HepG2 (cell line): ENCODE measurements around the gene RABEP1. TPM values are rescaled to one million over a fixed set of nuclear protein-coding genes. Genes with fewer than 3 reads are reported as not detected.
A peak's percentile ranks its signal among the peaks of the same experiment; 100 is the strongest.

Source experiments
- ASH2L ChIP-seq: fragments of 300-600, 200-600 bp; sonication (generic); IDR thresholded peaks from 2 replicates; pipeline ENCODE4 v1.7.0; 2017; ENCODE audit warnings: low read depth, mild to moderate bottlenecking, moderate library complexity, mixed read lengths, low read length; ENCODE audit not compliant: insufficient read length
- BHLHE40 ChIP-seq: IDR thresholded peaks from 2 replicates; pipeline ENCODE4 v1.6.1; 2011; ENCODE audit warnings: low read length, improper control_type of control experiment
- FOXA3 ChIP-seq: IDR thresholded peaks from 2 replicates; pipeline ENCODE4 v1.6.1; 2016; ENCODE audit warnings: missing genetic modification reagents, missing compliant biosample characterization
- FOXO1 ChIP-seq: sonication (generic); formaldehyde crosslinking; IDR thresholded peaks from 2 replicates; pipeline ENCODE4 v1.4.0; 2020; ENCODE audit warnings: missing genetic modification reagents
- KAT7 ChIP-seq: IDR thresholded peaks from 2 replicates; pipeline ENCODE4 v1.6.1; 2018; ENCODE audit warnings: borderline replicate concordance, missing compliant biosample characterization
- KLF12 ChIP-seq: sonication (generic); formaldehyde crosslinking; IDR thresholded peaks from 2 replicates; pipeline ENCODE4 v1.4.0; 2020; ENCODE audit warnings: missing genetic modification reagents, borderline replicate concordance
- KMT2B ChIP-seq: IDR thresholded peaks from 2 replicates; pipeline ENCODE4 v1.6.1; 2016; ENCODE audit warnings: missing genetic modification reagents, missing compliant biosample characterization
- PHF8 ChIP-seq: sonication (generic); formaldehyde crosslinking; IDR thresholded peaks from 2 replicates; pipeline ENCODE4 v1.5.0; 2020; ENCODE audit warnings: missing genetic modification reagents
- PTBP1 ChIP-seq: fragments of 200-400 bp; formaldehyde crosslinking; IDR thresholded peaks from 2 replicates; pipeline ENCODE4 v1.6.1; 2018; ENCODE audit warnings: low read length, low read depth; ENCODE audit not compliant: poor library complexity, severe bottlenecking
- TEAD3 ChIP-seq: optimal IDR thresholded peaks from 2 replicates; pipeline ENCODE3; 2016; ENCODE audit warnings: borderline replicate concordance
- ZMYM4 ChIP-seq: sonication (generic); formaldehyde crosslinking; IDR thresholded peaks from 2 replicates; pipeline ENCODE4 v1.8.1; 2023; ENCODE audit warnings: mild to moderate bottlenecking, missing genetic modification reagents
- ZNF550 ChIP-seq: sonication (generic); formaldehyde crosslinking; IDR thresholded peaks from 2 replicates; pipeline ENCODE4 v1.4.0; 2020; ENCODE audit warnings: mild to moderate bottlenecking, missing genetic modification reagents, borderline replicate concordance
- ZNF598 ChIP-seq: sonication (generic); formaldehyde crosslinking; IDR thresholded peaks from 2 replicates; pipeline ENCODE4 v1.5.1; 2020; ENCODE audit warnings: mild to moderate bottlenecking, missing genetic modification reagents, borderline replicate concordance
- polyA plus RNA-seq, 8 experiments: library from polyadenylated mRNA; depleted of rRNA in 3 of 8; stranded (reverse) in 7 of 8; unstranded in 1 of 8; fragments of >200 nt; fragmentation: Illumina TruSeq in 4 of 8; extraction: Trizol in 4 of 8; gene quantifications; 2 replicates each; pipeline versions ENCODE4 v1.2.1 to v1.2.3, GENCODE V29; 2011 to 2016; ENCODE audit warnings: low read depth in 4 of 8, missing spikeins in 1 of 8, mixed read lengths in 1 of 8; ENCODE audit not compliant: insufficient read depth in 1 of 8
- total RNA-seq, 5 experiments: library from RNA; depleted of rRNA; stranded (reverse); fragments of >200 nt; fragmentation: Illumina TruSeq; extraction: Trizol; gene quantifications; 2 replicates each; pipeline ENCODE4 v1.2.3, GENCODE V29; 2016; ENCODE audit warnings: low read depth in 1 of 5
- TF ChIP-seq, protein P1 (sequence below): sonication (generic); formaldehyde crosslinking; IDR thresholded peaks from 2 replicates; pipeline ENCODE4 v1.4.0; 2020; ENCODE audit warnings: missing genetic modification reagents
- TF ChIP-seq, protein P2 (sequence below), 2 experiments: sonication (generic) in 1 of 2; formaldehyde crosslinking in 1 of 2; IDR thresholded peaks; 2 replicates each; pipeline versions ENCODE4 v1.4.0 to v1.6.1; 2016 to 2020; ENCODE audit warnings: borderline replicate concordance in 1 of 2, low read depth in 1 of 2, mild to moderate bottlenecking in 1 of 2, missing genetic modification reagents in 1 of 2
- TF ChIP-seq, protein P3 (sequence below): sonication (generic); formaldehyde crosslinking; IDR thresholded peaks from 2 replicates; pipeline ENCODE4 v1.4.0; 2020; ENCODE audit warnings: mild to moderate bottlenecking, missing genetic modification reagents
- TF ChIP-seq, protein P4 (sequence below): sonication (generic); formaldehyde crosslinking; IDR thresholded peaks from 2 replicates; pipeline ENCODE4 v1.8.0; 2022; ENCODE audit warnings: missing genetic modification reagents, mild to moderate bottlenecking, moderate library complexity, borderline replicate concordance

Gene RABEP1
- total and polyA plus RNA-seq, 2 of the 13 experiments (the other 11 are each of a cell fraction or from before 2014, with no cell fraction given): 13.7 to 41.5 TPM

DNA sequence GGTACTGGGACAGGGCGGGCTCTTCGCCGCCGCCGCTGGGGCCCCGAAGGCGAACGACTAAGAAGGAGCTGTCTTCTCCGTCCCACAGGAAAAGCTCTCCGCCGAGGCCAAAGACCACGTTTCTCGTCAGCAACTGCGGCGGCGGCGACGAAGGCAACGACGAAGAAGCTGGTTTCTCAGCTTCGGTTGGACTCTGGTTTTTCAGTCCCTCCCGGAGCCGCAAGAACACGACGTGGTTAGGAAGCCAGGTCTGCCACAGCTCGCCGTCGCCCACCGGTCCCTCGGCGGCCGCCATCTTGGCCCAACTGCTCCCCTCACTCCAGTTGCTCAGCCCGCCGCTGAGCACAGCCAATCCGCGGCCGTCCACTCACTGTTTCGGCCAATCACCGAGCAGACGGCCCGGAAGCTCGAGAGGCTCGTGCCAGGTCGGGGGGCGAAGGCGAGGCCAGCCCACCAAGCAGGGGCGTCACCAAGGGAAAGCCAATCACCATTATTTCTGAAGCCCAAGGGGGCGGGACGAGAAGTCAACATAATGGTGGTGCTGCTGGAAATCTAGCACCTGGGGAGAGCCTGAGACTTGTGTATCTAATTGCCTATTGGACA, 137.4 kb downstream of the RABEP1 start, which contains the start of gene NUP88 (continued):
- TF ChIP-seq, protein P1, sequence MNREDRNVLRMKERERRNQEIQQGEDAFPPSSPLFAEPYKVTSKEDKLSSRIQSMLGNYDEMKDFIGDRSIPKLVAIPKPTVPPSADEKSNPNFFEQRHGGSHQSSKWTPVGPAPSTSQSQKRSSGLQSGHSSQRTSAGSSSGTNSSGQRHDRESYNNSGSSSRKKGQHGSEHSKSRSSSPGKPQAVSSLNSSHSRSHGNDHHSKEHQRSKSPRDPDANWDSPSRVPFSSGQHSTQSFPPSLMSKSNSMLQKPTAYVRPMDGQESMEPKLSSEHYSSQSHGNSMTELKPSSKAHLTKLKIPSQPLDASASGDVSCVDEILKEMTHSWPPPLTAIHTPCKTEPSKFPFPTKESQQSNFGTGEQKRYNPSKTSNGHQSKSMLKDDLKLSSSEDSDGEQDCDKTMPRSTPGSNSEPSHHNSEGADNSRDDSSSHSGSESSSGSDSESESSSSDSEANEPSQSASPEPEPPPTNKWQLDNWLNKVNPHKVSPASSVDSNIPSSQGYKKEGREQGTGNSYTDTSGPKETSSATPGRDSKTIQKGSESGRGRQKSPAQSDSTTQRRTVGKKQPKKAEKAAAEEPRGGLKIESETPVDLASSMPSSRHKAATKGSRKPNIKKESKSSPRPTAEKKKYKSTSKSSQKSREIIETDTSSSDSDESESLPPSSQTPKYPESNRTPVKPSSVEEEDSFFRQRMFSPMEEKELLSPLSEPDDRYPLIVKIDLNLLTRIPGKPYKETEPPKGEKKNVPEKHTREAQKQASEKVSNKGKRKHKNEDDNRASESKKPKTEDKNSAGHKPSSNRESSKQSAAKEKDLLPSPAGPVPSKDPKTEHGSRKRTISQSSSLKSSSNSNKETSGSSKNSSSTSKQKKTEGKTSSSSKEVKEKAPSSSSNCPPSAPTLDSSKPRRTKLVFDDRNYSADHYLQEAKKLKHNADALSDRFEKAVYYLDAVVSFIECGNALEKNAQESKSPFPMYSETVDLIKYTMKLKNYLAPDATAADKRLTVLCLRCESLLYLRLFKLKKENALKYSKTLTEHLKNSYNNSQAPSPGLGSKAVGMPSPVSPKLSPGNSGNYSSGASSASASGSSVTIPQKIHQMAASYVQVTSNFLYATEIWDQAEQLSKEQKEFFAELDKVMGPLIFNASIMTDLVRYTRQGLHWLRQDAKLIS (CRISPR knock-in tag): no peak
- TF ChIP-seq ZNF598 (CRISPR knock-in tag): no peak
- no peak for TF ChIP-seq KLF12
- TF ChIP-seq, protein P2, sequence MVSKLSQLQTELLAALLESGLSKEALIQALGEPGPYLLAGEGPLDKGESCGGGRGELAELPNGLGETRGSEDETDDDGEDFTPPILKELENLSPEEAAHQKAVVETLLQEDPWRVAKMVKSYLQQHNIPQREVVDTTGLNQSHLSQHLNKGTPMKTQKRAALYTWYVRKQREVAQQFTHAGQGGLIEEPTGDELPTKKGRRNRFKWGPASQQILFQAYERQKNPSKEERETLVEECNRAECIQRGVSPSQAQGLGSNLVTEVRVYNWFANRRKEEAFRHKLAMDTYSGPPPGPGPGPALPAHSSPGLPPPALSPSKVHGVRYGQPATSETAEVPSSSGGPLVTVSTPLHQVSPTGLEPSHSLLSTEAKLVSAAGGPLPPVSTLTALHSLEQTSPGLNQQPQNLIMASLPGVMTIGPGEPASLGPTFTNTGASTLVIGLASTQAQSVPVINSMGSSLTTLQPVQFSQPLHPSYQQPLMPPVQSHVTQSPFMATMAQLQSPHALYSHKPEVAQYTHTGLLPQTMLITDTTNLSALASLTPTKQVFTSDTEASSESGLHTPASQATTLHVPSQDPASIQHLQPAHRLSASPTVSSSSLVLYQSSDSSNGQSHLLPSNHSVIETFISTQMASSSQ (IDR thresholded peaks at IDR 0.05; ENCODE audit: low read depth): no peak
- TF ChIP-seq, protein P2 (CRISPR knock-in tag; IDR thresholded peaks at IDR 0.05; ENCODE audit: borderline replicate concordance): no peak
- peak; percentile 53 for TF ChIP-seq KAT7 (CRISPR knock-in tag)
- TF ChIP-seq, protein P3, sequence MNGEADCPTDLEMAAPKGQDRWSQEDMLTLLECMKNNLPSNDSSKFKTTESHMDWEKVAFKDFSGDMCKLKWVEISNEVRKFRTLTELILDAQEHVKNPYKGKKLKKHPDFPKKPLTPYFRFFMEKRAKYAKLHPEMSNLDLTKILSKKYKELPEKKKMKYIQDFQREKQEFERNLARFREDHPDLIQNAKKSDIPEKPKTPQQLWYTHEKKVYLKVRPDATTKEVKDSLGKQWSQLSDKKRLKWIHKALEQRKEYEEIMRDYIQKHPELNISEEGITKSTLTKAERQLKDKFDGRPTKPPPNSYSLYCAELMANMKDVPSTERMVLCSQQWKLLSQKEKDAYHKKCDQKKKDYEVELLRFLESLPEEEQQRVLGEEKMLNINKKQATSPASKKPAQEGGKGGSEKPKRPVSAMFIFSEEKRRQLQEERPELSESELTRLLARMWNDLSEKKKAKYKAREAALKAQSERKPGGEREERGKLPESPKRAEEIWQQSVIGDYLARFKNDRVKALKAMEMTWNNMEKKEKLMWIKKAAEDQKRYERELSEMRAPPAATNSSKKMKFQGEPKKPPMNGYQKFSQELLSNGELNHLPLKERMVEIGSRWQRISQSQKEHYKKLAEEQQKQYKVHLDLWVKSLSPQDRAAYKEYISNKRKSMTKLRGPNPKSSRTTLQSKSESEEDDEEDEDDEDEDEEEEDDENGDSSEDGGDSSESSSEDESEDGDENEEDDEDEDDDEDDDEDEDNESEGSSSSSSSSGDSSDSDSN (CRISPR knock-in tag): peak; percentile 81
- TF ChIP-seq ASH2L: peak; percentile 93
- TF ChIP-seq, protein P4, sequence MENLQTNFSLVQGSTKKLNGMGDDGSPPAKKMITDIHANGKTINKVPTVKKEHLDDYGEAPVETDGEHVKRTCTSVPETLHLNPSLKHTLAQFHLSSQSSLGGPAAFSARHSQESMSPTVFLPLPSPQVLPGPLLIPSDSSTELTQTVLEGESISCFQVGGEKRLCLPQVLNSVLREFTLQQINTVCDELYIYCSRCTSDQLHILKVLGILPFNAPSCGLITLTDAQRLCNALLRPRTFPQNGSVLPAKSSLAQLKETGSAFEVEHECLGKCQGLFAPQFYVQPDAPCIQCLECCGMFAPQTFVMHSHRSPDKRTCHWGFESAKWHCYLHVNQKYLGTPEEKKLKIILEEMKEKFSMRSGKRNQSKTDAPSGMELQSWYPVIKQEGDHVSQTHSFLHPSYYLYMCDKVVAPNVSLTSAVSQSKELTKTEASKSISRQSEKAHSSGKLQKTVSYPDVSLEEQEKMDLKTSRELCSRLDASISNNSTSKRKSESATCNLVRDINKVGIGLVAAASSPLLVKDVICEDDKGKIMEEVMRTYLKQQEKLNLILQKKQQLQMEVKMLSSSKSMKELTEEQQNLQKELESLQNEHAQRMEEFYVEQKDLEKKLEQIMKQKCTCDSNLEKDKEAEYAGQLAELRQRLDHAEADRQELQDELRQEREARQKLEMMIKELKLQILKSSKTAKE: no peak
- peak; percentile 16 for TF ChIP-seq FOXA3
- TF ChIP-seq FOXO1: no peak
- peak; percentile 76; the same call in 1 of the 2 replicates for TF ChIP-seq PHF8 (CRISPR knock-in tag)
- TF ChIP-seq TEAD3 (CRISPR knock-in tag): no peak
- TF ChIP-seq ZNF550 (CRISPR knock-in tag): no peak
- TF ChIP-seq ZMYM4 (CRISPR knock-in tag): peak; percentile 30
- TF ChIP-seq BHLHE40: peak; percentile 89
- TF ChIP-seq KMT2B (CRISPR knock-in tag): no peak; the same call in none of the 2 replicates
- no peak for TF ChIP-seq PTBP1
